Hematopoietic multipotent progenitor cell treated with erythropoietin and hydrocortisone succinate and interleukin-3 and kit ligand, for 15 days (in vitro differentiated cells): ENCODE measurements around the gene JADE2.

Experiments used
- DNase-seq: peaks from one replicate; pipeline ENCODE4 v3.0.0-alpha.2; 2015; ENCODE audit warnings: low spot score

The JADE2 gene

GRCh38 chr5:134530301-134531077, 5.0 kb downstream of the JADE2 start:
- no peak for DNase-seq

GRCh38 chr5:134533115-134533815, 7.8 kb downstream of the JADE2 start:
- DNase-seq = no peak

- DNase-seq = no peak
Measured at GRCh38 chr5:134534058-134534725, 8.7 kb downstream of the JADE2 start.

- DNase-seq = no peak
Measured at GRCh38 chr5:134534726-134535110, 9.2 kb downstream of the JADE2 start.

GRCh38 chr5:134536876-134537275, 11.4 kb downstream of the JADE2 start:
- no peak for DNase-seq

- DNase-seq = no peak
Measured at GRCh38 chr5:134537297-134537696, 11.8 kb downstream of the JADE2 start.

- no peak for DNase-seq
Measured at GRCh38 chr5:134538296-134538695, 12.8 kb downstream of the JADE2 start.

GRCh38 chr5:134539732-134540131, 14.3 kb downstream of the JADE2 start:
- no peak for DNase-seq

- DNase-seq = no peak
Measured at GRCh38 chr5:134540747-134541733, 15.6 kb downstream of the JADE2 start.

- no peak for DNase-seq
Measured at GRCh38 chr5:134541736-134542376, 16.4 kb downstream of the JADE2 start.

GRCh38 chr5:134543820-134544614, 18.5 kb downstream of the JADE2 start:
- DNase-seq = no peak

- no peak for DNase-seq
Measured at GRCh38 chr5:134545070-134545868, 19.8 kb downstream of the JADE2 start.

- no peak for DNase-seq
Measured at GRCh38 chr5:134547066-134547465, 21.6 kb downstream of the JADE2 start.

- no peak for DNase-seq
Measured at GRCh38 chr5:134547579-134547978, 22.1 kb downstream of the JADE2 start.

- DNase-seq = no peak
Measured at GRCh38 chr5:134547999-134548658, 22.7 kb downstream of the JADE2 start.

GRCh38 chr5:134549714-134550113, 24.2 kb downstream of the JADE2 start:
- DNase-seq = no peak

GRCh38 chr5:134550271-134551214, 25.1 kb downstream of the JADE2 start:
- DNase-seq = no peak

GRCh38 chr5:134551901-134552300, 26.4 kb downstream of the JADE2 start:
- DNase-seq = no peak
